Ureter (tissue), 1 donor: ENCODE results near the gene ASB6. TPM values are rescaled to one million over a fixed set of nuclear protein-coding genes. Genes with fewer than 3 reads are reported as not detected.

ENCODE experiments used
- DNase-seq: peaks from one replicate; pipeline ENCODE4 v3.0.0-alpha.2; 2020; ENCODE audit warnings: low spot score
- total RNA-seq: library from RNA; stranded (reverse); gene quantifications from one replicate; pipeline ENCODE4 v1.2.4, GENCODE V29; 2023
- donor health status: DM: yes; HTN: yes; CAD: no.

The ASB6 gene
- total RNA-seq, 1 donor from 2014 or later: 18.8 TPM

- no peak for DNase-seq
Observed at GRCh38 chr9:129626625-129627284, 15.2 kb downstream of the ASB6 start.

DNA sequence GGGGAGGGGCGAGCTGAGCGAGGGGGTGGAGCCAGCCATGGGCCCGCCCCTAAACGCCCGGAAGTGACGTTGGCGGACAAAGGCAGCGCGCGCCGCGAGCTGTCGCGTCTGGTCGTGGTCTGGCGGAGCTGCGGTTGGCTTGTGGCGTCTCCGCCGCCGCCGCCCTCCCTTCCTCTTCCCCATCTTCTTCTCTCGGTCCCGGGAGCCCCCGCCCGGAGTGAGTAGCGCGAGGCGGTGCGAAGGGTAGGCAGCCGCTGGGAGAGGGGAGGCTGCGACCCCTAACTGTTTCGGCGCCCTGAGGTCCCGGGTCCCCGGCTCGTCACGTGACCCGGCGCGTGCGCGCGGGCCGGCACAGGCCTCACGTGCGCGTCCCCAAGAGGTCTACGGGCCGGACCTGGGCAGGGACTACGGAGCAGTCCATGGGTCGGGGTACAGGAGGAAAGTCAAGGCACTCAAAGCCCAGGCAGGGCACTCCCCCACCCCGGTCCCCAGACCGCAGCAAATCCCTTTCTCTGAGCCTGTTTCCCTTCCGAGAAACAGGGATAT lies 15.8 kb downstream of the ASB6 start, which contains the start of gene NTMT1:
Gene NTMT1, plus strand, starts transcription at position 85 of the 546 bp plus-strand sequence. CDS start 6,541 bp downstream, outside the sequence.
- DNase-seq: peak; percentile 92

DNA sequence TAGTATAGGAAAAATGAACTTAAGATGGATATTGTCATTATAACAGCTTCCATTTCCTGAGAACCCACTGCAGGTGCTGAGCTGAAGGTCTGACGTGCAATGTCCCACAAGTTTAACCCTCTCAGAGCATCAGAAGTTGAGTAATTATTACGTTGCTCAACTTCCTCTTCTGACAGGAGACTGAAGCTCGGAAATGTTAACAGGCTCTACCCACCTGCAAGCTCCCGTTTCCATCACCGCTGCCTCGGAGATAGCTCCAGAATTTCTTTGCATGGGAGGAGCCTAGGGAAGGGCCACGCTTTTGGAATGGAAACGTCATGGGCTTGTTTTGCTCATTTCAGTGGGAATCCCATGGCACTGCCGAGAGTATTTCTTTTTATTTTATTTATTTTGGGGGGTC lies 17.0 kb downstream of the ASB6 start:
- no peak for DNase-seq

DNA sequence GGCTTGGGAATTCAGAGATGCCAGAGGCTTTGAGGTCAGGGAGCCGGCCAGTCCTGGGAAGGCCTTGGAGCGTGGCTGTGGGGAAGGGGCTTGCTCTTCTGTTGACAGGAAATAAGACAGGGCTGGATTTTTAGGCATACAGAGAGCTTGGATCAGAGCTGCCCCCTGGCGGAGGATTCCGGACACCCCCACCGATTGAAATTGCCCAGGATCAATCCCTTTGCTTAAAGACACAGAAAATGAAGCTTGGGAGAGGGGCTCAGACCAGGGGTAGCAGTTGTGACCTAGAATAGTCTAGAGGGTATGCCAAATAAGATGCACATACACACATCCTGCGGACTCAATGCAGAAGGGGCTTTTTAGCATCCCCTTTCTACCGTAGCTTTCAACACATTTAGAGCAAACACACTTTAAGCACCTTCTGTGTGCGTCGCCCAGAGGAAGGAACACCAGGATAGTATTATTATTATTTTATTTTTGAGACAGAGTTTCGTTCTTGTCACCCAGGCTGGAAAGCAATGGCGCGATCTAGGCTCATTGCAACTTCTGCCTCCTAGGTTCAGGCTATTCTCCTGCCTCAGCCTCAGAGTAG lies 17.7 kb downstream of the ASB6 start:
- no peak for DNase-seq

GRCh38 chr9:129623331-129623730 lies 18.6 kb downstream of the ASB6 start:
- no peak for DNase-seq

- no peak for DNase-seq
Observed at GRCh38 chr9:129620669-129621295, 21.2 kb downstream of the ASB6 start, which contains the start of gene C9orf50. TSS of gene C9orf50 (minus strand) at chr9:129621101. CDS start at chr9:129620574, 527 bp downstream.

- no peak for DNase-seq
Observed at GRCh38 chr9:129619787-129620668, 21.9 kb downstream of the ASB6 start.

DNA sequence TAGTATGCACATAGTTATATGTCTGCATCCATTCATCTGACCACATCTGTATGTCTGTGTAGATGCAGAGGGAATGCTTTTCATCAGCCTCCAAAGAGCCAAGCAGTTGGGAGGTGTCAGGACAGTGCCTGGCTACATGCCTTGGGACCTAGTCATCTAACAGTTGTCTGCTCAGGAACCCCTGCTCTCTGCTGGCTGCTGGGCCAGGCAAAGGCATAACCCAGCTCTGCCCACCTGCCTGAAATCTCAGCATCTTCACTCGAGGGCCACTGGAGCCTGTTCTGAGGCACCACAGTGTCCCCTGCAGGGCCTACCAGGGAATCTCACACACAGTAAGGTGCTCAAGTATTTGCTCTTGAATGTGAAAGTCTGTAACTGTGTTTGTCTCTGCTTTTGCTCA lies 24.8 kb downstream of the ASB6 start:
- no peak for DNase-seq

DNA sequence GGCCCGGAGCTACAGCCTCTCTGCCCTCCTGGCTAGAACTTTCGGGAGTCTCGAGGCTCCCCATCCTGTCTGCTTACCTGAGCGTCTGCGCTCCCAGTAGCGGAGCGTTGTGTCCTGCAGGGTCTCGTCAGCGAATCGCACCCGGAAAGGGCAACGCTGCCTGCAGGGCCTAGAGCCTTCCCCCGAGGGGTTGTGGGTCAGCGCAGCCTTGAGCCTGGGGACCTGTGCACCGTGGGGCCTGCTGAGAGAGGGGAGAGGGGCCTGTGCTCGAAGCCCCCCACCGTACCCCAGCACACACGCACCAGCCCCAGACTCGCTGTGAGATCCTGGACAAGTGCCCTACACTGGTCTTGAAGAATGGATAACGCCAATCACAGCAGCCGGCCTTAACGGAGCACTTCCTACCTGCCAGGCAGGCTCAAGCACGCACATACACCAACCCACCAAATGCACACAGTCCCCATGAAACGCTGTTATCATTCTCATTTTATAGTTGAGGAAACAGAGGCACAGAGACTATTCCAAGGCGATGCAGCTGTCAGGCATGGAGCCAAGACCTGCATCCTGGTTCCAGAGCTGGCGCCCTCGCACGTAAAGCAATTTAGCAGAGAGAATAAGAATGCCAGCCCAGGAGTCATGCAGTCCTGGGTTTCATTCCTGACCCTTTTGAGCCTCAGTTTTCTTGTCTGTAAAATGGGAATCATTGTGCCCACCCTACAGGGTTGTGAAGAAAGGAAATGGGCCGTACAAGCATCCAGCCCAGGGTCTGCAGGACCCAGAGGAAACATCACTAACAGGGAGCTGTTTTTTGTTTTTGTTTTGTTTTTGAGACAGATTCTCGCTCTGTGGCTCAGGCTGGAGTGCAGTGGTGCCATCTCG lies 26.3 kb downstream of the ASB6 start:
- no peak for DNase-seq

DNA sequence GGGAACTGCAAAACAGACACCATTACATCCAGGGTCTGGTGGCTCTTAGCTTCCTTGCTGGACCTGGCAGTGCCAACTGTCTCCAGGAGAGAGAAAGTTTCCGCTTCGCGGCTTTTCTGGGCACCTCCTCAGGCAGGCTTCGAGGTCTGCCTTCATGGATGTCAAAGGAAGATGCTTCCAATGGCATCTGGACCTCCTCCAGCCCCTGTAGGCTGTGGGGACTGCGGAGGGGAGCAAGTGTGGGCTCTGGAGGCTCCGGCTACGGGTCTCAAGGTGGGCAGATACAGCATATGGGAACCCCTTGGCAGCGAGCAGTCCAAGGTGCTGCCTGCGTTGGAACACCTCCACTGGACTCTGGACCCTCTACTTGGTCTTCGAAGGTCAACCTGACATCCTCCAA lies 27.0 kb downstream of the ASB6 start:
- no peak for DNase-seq

- no peak for DNase-seq
Observed at GRCh38 chr9:129613520-129614175, 28.3 kb downstream of the ASB6 start.

GRCh38 chr9:129612815-129613519 lies 29.0 kb downstream of the ASB6 start:
- DNase-seq: no peak

GRCh38 chr9:129612123-129612522 lies 29.8 kb downstream of the ASB6 start:
- DNase-seq: no peak

DNA sequence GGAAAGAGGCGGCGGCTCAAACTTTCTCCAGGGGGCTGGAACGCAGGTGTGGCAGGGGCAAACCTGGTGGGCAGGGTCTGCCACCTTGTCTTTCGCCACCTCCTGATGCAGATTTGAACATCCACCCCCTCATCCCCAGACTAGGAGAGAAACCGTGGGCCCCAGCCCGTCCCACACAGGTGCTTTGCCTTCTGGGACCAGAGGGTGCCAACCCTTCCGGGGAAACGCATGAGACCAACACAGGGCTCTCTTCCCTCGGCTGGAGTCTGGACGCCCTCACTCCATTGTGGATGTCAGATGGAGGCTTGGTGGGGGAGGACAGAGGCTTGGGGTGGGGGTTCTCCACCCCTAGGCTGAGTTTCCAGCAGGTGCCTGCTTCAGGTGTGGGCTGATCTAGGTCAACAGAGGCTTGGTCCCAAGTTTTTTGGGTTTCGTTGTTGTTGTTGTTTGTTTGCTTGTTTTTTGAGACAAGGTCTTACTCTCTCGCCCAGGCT lies 30.6 kb downstream of the ASB6 start:
- no peak for DNase-seq

- DNase-seq: peak; percentile 84
Observed at GRCh38 chr9:129610473-129611306, 31.3 kb downstream of the ASB6 start.

DNA sequence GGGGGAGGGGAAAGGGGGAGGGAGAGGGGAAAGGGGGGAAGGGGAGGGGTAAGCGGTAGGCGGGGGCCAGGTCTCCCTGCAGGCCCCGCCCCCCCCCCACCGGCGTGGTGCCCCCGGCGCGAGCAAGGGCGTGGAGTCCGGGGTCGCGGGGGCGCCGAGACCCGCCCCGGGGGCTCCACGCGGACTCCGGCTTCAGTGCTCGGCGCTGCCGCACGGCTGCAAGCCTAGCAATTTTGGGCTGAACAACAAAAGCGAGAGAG lies 31.8 kb downstream of the ASB6 start:
- DNase-seq: no peak

- peak; percentile 78 for DNase-seq
Observed at GRCh38 chr9:129609486-129610212, 32.3 kb downstream of the ASB6 start.
